ENCODE data around the gene MYNN.

The MYNN gene

DNA sequence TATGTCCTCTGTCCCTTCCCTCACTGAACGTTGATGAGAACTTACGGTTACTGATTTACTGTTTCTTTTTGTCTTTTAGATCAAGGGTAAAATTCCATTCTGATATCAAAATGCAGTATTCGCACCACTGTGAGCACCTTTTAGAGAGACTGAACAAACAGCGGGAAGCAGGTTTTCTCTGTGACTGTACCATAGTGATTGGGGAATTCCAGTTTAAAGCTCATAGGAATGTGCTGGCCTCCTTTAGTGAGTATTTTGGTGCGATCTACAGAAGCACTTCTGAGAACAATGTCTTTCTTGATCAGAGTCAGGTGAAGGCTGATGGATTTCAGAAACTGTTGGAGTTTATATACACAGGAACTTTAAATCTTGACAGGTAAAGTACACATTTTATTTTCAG, 990 bp downstream of the MYNN start:
- in situ Hi-C loops (cut with MboI; ENCODE audit: low sequenced_read_pairs), result no loop called here

GRCh38 chr3:169777822-169778221, 4.6 kb downstream of the MYNN start:
- in situ Hi-C loops (cut with MboI; ENCODE audit: low sequenced_read_pairs), result no loop called here

DNA sequence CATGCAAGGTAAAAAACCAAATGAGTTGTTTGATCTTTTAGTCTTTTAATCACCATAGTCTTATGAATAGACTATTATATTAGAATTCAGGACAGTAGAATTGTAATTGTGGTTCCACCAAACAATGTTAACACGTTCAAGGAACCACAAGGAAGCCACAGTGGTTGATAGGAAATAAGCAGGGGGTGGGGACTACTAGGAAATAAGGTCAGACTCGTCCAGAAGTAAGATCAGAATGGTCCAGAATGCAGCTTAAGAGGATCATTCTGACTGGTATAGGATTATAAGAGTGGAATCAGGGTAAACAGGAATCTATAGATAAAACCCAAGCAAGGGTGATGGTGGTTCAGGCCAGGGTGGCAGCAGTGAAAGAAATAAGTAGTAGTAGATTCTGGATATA, 7.5 kb downstream of the MYNN start:
- in situ Hi-C loops (cut with MboI; ENCODE audit: low sequenced_read_pairs), result no loop called here

GRCh38 chr3:169781209-169781855, 8.1 kb downstream of the MYNN start:
- in situ Hi-C loops (cut with MboI; ENCODE audit: low sequenced_read_pairs), result no loop called here

DNA sequence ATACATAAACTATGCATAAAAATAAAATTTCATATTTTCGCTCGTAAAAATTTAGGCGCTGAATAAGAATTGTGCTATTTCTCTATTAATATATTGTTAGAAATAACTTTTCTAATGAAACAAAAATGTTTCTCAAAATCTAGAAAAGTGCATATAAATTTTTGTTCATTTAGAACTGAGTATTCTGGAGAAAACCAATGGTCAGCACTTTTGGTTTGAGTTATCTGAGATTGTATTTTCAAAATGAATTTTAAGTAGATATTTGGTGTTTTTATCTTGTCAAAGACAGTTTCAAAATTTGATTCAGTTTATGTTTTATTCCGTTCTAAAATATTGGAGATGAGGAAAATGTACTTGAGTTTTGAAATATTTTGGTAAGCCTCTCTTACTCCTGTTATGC, 13.9 kb downstream of the MYNN start:
- in situ Hi-C loops (cut with MboI; ENCODE audit: low sequenced_read_pairs), result no loop called here

- in situ Hi-C loops (cut with MboI; ENCODE audit: low sequenced_read_pairs), result no loop called here
These were observed 14.6 kb downstream of the MYNN start for GRCh38 chr3:169787791-169788190.

GRCh38 chr3:169790219-169790618, 17.0 kb downstream of the MYNN start:
- in situ Hi-C loops (cut with MboI; ENCODE audit: low sequenced_read_pairs), result no loop called here

GRCh38 chr3:169790687-169791429, 17.7 kb downstream of the MYNN start:
- in situ Hi-C loops (cut with MboI; ENCODE audit: low sequenced_read_pairs), result no loop called here

- in situ Hi-C loops (cut with MboI; ENCODE audit: low sequenced_read_pairs), result no loop called here
These were observed 19.2 kb downstream of the MYNN start for GRCh38 chr3:169792359-169792758.

DNA sequence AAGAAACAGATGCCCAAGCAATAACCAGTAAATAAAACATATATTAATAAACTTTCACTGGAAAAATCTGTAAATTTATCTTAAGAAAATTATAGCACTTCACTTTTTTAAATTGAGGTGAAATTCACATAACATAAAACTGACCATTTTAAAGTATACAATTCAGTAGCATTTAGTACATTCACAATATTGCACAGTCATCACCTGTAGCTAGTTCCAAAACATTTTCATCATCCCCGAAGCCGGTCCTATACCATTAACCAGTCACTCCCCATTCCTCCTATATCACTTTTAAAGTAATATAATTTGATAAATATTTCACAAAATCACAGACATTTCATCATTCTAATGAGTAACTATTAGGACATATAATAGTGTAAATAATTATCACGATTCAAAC, 31.5 kb downstream of the MYNN start:
- in situ Hi-C loops (cut with MboI; ENCODE audit: low sequenced_read_pairs), result no loop called here

DNA sequence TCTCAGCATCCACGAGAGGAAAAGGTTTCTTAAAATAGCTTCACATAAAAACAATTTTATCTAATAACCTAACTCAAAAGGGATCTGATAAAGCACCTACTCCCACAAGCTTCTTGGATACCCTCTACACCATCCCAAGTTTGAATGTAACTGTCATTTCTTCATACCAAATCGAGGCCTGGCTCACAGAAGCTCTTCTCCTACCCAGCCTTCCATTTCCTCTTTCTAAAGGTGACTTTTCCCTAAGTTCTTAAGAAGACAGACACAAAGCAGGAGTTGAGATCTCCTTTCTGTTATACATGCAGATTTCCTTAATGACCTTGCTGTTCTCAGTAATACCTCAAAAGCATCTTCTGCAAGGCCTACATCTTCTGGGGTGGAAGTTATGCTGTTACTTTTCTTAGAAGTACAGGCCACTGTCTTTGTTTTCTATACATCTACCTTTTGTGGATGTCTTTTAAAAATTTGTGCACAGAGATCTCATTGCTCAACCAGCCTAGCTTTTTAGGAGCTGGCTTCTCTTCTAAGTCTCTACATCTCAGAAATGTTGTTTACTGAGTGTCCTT, 36.1 kb downstream of the MYNN start:
- in situ Hi-C loops (cut with MboI; ENCODE audit: low sequenced_read_pairs), result no loop called here

DNA sequence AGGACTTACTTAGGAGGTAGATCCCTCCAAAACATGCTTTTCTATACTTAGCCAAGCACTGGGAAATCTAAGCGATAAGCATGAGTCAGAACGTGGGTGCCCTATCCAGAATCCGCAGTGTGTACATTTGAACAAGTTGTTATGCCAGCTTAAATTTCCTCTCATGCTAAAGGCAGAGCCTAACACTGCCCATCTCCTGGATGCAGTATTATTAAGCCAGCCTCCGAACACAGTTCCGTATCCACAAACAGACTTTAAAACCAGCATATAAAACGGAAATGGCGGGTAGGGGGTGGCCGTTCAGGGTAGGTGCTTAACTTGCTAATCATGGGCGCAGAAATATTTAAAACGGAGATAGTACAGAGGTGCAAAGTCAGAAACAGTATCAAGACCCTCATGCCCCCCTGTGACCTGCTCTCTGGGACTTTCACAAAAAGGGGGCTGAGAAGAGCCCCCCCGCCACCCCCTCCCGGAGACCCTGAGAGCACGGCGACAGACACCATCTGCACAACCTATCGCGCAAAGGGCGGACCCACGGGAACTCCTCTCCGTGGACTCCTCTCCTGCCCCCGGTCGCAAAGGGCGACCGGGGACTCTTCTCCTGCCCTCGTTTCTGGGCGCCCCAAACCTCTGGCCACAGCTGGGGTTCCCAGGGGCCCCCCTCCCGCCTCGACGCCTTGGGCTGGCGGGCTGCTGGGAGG, 38.6 kb downstream of the MYNN start:
- in situ Hi-C loops (cut with MboI; ENCODE audit: low sequenced_read_pairs), result no loop called here

- in situ Hi-C loops (cut with MboI; ENCODE audit: low sequenced_read_pairs), result no loop called here
These were observed 39.4 kb downstream of the MYNN start, which contains the start of the genes LRRC34 and LRRIQ4 for GRCh38 chr3:169812332-169813235. LRRC34 (minus strand) TSS chr3:169812904; CDS start chr3:169812548, 356 bp downstream. LRRIQ4 (plus strand) TSS chr3:169812870; CDS start chr3:169821922, 9,052 bp downstream.

DNA sequence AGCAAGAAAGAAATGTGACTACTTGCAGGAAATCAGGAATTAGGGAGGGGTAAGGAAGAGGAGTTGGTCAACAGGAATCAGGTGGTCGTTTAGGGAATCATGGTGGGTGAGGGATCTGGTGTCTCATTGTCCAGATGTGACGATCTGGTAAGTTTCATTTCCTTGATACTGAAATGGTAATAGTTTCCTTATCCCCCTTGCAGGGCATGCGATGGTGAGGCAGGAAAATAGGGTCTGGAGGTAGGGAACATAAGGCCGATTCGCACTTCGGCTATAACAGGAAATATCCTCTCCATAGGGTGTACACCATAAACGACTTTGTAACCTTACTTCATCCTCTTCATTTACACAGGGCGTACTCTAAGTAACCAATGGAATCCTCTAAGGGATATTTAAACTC, 40.1 kb downstream of the MYNN start:
- in situ Hi-C loops (cut with MboI; ENCODE audit: low sequenced_read_pairs), result no loop called here

GRCh38 chr3:169813757-169814517, 40.7 kb downstream of the MYNN start:
- in situ Hi-C loops (cut with MboI; ENCODE audit: low sequenced_read_pairs), result no loop called here

GRCh38 chr3:169815590-169816150, 42.5 kb downstream of the MYNN start:
- in situ Hi-C loops (cut with MboI; ENCODE audit: low sequenced_read_pairs), result no loop called here

DNA sequence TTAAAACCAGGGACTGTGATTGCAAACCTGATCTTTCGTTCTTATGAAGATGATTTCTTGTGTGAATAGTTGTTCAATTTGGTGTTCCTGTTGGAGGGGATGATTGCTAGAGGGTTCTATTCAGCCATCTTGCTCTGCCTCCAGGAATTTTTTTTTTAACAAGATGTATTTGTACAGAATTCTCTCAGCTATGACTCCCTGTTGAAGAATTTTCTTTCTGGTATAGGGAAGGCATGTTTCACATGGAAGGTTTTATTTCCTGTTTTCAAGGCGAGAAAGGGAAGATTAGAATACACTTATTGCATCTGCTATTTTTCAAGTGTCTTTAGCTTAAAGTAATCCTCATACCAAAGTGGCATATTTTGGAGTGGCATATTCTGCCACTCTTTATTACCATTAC, 45.1 kb downstream of the MYNN start:
- in situ Hi-C loops (cut with MboI; ENCODE audit: low sequenced_read_pairs), result no loop called here

- in situ Hi-C loops (cut with MboI; ENCODE audit: low sequenced_read_pairs), result no loop called here
These were observed 48.9 kb downstream of the MYNN start for GRCh38 chr3:169822091-169822490.

DNA sequence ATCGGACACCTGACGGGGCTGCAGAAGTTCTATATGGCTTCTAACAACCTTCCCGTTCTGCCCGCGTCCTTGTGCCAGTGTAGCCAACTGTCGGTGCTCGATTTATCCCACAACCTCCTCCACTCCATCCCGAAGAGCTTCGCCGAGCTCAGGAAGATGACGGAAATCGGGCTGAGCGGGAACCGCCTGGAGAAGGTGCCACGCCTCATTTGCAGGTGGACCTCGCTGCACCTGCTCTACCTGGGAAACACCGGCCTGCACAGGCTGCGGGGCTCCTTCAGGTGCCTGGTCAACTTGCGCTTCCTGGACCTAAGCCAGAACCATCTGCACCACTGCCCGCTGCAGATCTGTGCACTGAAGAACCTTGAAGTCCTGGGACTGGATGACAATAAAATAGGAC, 49.3 kb downstream of the MYNN start:
- in situ Hi-C loops (cut with MboI; ENCODE audit: low sequenced_read_pairs), result no loop called here
